NCI-H82 (cell line): Measurements from ENCODE around the gene MAP4.
"Not testable (repeated sequence)": the region's sequence is repeated elsewhere in the genome, so short reads cannot be mapped to it uniquely, and the experiment has no call there.

Experiments
- DNase-seq: peaks from one replicate; lab custom pipeline; 2025; lab: John Stamatoyannopoulos, UW

Gene MAP4, protein sequence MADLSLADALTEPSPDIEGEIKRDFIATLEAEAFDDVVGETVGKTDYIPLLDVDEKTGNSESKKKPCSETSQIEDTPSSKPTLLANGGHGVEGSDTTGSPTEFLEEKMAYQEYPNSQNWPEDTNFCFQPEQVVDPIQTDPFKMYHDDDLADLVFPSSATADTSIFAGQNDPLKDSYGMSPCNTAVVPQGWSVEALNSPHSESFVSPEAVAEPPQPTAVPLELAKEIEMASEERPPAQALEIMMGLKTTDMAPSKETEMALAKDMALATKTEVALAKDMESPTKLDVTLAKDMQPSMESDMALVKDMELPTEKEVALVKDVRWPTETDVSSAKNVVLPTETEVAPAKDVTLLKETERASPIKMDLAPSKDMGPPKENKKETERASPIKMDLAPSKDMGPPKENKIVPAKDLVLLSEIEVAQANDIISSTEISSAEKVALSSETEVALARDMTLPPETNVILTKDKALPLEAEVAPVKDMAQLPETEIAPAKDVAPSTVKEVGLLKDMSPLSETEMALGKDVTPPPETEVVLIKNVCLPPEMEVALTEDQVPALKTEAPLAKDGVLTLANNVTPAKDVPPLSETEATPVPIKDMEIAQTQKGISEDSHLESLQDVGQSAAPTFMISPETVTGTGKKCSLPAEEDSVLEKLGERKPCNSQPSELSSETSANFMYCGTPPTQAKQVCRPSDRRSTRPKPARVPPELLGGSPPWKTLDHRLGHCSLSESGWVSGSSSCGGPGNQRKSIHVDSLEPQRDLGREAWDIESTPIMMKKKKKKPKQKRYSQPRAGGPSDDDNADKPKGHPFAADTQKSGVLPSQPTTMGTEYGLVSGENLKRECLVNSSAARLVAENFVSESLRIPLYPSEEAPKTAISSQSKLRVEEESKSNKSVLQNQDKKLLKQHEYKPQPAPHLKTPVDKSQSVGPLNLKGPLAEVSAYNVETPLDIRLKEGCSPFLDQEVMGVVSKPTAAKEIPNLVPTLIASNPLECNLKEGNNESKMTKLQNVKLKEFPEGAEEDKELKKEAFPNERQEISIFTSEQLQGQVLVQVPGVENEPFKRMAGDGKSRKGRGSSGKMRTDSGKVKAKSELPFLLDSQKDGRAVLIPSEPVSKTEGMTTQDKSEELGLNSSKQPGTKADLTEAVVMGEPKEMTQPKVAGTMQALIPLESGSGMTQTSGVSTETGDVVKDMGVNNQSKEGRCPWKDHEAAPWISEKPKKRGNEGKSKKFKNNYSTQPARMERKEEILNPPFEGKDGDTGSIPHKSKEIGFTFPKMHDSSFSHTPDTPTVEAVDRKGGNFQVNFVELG (N-terminal part only)

DNA sequence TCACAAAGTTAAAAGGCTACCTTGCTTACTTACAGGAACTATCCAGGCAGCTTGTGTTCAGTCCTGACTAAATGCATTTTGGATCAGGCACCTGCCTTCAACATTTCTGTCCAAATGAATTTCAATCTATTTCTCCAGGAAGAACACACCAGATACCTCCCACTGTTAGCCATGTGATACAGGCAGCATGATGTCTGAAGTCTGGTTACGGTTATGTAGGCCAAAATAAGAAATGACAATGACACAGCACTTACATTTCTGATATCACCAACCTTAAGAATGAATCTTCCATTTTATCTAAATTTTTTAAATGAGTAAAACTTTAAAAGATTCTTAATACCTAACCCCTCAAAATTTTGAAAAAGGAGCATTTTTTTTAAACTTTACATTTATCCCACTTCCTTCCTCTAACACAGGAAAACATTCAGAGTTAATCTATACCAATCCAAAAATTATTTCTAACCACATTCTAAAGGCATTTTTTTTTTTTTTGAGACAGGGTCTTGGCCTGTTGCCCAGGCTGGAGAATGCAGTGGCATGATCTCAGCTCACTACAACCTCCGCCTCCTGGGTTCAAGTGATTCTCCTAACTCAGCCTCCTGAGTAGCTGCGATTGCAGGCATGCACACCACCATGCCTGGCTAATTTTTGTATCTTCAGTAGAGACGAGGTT lies at the start of gene MAP4:
TSS of gene MAP4 (minus strand) at position 116 of the 673 bp plus-strand sequence. CDS start 17,556 bp downstream, outside the sequence.
- no peak for DNase-seq

DNA sequence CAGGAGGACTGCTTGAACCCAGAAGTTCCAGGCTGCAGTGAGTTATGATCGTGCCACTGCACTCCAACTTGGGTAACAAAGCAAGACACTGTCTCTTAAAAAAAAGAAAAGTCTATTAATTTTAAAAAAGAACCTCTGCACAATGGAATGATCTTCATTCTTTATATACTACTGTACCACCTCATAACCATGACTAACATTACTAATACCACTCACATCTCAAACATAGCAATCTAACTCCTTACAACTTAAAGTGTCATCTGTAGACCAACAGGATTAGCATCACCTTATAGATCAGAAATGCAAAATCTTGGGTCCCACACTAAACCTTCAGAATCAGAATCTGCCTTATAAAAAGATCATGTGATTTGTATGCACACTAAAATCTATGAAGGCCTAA lies 48.8 kb upstream of the MAP4 start:
- DNase-seq: no peak

GRCh38 chr3:48064292-48064829 lies 48.1 kb upstream of the MAP4 start:
- DNase-seq: no peak

DNA sequence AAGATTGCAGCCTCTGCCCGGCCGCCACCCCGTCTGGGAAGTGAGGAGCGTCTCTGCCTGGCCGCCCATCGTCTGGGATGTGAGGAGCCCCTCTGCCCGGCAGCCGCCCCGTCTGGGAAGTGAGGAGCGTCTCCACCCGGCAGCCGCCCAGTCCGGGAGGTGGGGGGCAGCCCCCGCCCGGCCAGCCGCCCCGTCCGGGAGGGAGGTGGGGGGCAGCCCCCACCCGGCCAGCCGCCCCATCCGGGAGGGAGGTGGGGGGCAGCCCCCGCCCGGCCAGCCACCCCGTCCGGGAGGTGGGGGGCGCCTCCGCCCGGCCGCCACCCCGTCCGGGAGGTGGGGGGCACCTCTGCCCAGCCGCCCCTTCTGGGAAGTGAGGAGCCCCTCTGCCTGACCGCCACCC lies 45.4 kb upstream of the MAP4 start:
- DNase-seq: not testable (repeated sequence)

DNA sequence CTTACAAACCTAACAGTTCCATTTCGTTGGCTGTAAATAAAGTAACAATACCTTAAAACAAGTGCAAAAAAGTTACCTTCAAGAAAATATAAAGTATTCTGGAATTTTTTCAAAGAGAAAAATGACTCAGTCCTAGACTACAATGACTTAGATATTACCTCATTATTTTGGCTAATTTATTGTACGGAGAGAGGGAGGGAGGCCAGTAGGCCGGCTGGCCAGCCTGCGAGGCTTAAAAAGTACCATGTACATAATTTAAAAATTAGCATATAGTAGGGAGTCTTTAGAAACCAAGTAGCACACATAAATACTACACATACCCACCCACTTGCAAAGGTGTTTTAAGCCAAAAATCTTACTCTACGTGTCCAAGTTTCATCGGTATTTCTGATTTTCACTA lies 41.9 kb upstream of the MAP4 start:
- DNase-seq: peak; percentile 32

GRCh38 chr3:48057521-48057920 lies 41.3 kb upstream of the MAP4 start:
- peak; percentile 57 for DNase-seq

- no peak for DNase-seq
These were observed 31.7 kb upstream of the MAP4 start for GRCh38 chr3:48047841-48048464.

DNA sequence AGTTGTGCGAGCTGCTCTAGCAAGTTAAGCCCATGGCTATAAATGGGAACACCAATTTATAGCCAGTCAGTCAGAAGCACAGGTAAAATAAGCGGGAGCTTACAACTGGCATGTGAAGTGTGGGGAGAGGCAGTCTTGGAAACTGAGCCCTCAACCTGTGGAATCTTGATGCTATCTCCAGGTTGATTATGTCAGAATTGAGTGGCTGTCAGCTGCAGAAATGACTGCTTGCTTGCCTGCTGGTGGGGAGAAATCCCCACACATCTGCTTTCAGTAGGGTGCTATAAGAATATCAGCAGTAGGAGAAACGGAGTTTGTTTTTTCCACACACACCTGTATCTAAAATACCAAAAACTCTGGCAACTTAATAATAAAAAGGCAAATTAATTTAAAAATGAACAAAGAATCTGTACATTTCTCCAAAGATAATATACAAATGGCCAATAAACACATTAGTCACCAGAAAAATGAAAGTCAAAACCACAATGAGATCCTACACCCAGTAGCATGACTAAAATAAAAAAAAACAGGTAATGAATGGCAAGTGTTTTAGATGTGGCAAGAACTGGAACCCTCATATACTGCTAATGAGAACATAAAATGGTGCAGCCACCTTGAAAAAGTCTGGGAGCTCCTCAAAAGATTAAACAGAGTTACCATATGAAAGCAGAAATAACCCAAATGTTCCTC lies 26.0 kb upstream of the MAP4 start:
- no peak for DNase-seq

- peak; percentile 26 for DNase-seq
These were observed 23.4 kb upstream of the MAP4 start for GRCh38 chr3:48039487-48040190.

- no peak for DNase-seq
These were observed 22.8 kb upstream of the MAP4 start for GRCh38 chr3:48038971-48039481.

- no peak for DNase-seq
These were observed 17.8 kb upstream of the MAP4 start for GRCh38 chr3:48034000-48034516.

DNA sequence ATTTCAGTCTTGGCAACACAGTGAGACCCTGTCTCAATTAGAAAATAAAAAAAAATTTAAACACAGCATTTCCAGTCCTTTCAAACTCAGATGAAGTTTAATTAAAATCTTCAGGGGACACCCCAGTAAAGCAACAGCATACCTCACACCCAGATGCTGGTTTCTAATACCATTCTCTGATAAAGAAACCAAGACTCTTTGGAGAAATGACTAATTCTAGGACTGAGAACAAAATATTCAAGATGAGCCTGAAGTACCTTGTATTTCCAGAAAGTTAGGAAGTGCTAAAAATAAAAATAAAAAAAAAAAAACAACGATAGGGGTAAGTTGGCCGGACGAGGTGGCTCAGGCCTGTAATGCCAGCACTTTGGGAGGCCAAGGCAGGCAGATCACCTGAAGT lies 14.0 kb upstream of the MAP4 start:
- DNase-seq: no peak

GRCh38 chr3:48026951-48027908 lies 11.0 kb upstream of the MAP4 start:
- DNase-seq: no peak

- DNase-seq: no peak
These were observed 9.9 kb upstream of the MAP4 start for GRCh38 chr3:48026098-48026497.

DNA sequence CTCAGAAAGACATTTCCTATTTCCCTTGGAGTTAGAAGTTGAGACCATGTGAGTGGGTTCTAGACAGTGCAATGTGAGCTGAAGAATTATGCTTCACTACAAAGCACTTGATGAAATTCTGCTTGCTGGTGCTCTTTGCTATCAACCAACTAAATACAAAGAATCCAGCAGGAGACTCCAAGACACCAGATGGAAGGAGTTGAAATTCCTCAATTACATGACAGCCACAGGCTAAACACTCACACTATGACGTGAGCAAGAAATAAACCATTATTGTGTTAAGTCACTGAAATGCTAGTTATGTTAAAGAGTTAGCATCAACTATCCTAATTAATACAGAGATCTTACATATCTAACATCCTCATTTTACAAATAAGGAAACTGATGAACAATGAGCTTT lies 8.2 kb upstream of the MAP4 start:
- no peak for DNase-seq

DNA sequence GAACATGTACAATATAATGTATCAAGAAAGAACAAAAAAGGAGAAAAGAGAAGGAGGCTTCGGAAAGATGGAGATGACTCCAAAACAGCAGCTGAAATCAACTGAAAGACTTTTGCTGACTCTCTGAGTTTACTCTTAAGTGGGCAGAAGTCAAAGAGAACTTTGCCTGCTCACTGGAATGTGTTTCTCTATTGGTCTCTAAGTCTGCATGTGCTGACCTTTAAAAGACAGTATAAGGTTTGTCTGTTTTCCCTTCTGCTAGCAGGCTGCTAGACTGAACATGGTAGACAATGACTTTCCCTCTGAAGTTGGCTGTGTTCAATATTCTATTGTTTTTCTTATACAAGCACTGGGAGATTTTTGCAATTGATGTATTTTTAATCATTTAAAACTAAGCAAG lies 7.2 kb upstream of the MAP4 start:
- DNase-seq: no peak

DNA sequence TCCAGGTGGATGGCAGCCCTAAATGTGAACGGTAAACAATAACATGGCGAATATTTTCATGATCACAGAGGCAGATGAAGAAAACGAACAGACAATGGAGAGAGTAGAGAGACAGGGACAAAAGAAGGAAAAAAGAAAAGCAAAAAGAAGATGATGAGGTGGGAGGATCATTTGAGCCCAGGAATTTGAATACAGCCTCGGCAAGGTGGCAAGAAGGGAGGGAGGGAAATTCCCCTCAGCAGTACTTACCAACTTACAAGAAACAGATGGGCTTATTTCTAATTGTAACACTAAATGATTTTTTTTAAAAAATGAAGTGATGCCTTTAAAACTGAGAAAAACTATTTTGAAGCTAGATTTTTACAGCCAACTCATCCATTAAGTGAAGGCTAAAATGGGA lies 6.0 kb upstream of the MAP4 start:
- DNase-seq: no peak

DNA sequence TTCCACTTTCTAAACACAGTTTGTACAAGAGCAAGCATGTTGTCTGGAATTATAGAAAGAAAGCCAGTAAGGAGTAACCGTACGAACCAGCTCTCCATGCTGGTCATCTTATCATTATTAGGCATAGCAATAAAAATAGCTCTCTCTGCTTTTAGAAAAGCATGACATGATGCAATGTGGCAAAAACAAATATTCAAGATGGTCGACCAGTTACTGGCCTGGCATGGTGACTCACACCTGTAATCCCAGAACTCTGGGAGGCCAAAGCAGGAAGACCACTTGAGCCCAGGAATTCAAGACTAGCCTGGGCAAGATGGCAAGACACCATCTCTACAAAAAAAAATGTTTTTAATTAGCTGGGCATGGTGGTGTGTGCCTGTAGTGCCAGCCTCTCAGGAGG lies 2.6 kb upstream of the MAP4 start:
- no peak for DNase-seq
